Measurements from ENCODE around the gene PKNOX1. TPM values are rescaled to one million over a fixed set of nuclear protein-coding genes. Genes with fewer than 3 reads are reported as not detected.

PKNOX1 gene, protein sequence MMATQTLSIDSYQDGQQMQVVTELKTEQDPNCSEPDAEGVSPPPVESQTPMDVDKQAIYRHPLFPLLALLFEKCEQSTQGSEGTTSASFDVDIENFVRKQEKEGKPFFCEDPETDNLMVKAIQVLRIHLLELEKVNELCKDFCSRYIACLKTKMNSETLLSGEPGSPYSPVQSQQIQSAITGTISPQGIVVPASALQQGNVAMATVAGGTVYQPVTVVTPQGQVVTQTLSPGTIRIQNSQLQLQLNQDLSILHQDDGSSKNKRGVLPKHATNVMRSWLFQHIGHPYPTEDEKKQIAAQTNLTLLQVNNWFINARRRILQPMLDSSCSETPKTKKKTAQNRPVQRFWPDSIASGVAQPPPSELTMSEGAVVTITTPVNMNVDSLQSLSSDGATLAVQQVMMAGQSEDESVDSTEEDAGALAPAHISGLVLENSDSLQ
- 1 to 10 TPM; 9.0 to 9.6 TPM for total RNA-seq

DNA sequence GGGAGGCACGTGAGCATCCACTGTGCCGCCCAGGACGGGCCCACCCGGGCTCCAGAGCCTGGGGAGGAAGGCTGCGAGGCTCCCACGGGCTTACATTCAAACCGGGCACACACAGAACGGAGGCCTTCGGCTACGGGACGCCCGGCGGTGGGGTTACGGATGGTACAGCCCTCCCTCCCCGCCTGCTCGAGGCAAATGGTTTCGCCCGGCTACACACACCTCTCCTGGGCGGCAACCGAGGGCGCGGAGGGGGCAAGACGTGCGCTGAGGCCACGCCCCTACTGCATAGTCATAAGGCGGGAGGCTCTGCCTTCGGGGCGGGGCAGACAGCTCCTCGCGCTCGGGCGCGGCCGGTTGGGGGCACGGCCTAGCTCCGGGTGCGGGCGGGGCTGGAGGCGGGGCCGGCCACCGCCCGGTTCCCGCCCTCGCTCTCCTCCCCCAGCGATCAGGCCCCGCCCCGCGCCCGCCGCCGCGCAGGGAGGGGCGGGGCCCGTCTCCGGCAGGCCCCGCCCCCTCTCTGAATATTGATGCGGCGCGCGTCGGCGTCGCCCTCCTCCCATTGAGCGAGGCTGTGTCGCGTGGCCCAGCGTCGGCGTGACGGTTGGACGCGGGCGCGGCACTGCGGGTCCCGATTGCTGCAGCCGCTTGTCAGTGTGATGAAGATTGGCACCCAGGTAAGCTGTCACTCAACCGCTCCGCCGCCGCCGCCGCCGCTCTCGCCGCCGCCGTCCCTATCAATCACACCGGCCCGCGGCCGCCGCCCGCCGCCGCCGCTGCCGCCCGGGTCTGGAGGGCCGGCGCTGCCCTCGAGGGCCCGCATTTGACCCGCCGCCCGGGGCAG is at the start of gene PKNOX1:
Gene PKNOX1 (plus strand): TSS at position 572 of the 841 bp plus-strand sequence. CDS start 29,820 bp downstream, outside the sequence.

DNA sequence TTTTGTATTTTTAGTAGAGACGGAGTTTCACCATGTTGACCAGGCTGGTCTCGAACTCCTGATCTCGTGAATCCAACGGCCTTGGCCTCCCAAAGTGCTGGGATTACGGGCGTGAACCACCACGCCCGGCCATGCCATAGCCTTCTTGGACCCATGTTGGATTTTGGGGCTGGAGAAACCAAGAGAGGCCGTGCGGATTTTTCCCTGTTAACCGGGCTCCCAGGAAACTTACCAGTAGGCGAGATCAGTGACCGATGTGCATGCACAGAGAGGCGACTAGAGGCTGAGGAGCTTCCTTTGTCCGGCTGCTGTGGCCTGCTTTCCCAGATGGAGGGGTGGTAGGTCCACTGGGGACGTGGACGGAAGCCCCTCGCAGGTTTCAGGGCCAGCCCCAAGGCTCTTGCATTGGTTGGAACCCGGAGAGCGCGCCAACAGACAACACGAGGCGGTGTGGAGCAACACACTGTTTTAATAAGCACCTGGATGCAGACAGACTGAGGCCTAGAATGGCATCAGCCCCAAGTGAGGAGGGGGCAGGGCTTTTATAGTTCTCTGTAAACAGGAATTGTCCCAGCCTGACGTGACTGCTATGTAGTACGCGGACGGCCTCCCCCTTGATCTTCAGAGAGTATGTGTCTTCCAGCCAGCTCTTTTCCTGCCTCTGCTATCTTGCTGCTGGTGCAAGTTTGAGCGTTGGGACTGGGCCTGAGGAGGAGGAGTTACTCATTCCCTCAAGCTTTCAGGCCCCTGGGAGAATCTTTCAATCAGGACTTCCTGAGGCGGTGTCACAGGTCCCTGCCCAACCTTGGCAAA is 49.0 kb upstream of the PKNOX1 start, which contains the start of gene ERVH48-1:
Gene ERVH48-1 (minus strand): TSS at position 517 of the 813 bp plus-strand sequence. CDS start 6,624 bp downstream, outside the sequence.

GRCh38 chr21:43075170-43076022 is 101.0 kb downstream of the PKNOX1 start, which contains the start of gene CBS:
TSS of gene CBS (minus strand) at chr21:43075835. CDS start at chr21:43072193, 3,642 bp downstream.

Small RNA genes lying within 50 kb of the gene (small RNA-seq; reads per million reads assigned to genes)
- gene MIR5692B = 0 reads per million in 2 donors

Other genes starting within 250 kb of the PKNOX1 start
- 10 to 100 TPM in 1 of 2 donors, 1 to 10 TPM in 1; 8.6 to 21.3 TPM for gene WDR4, start 95.0 kb upstream of the PKNOX1 start, total RNA-seq
- 10 to 100 TPM; 49.2 to 62.6 TPM for gene NDUFV3, start 81.3 kb upstream of the PKNOX1 start, total RNA-seq
- gene ERVH48-1, start 48.9 kb upstream of the PKNOX1 start, total RNA-seq = not detected
- 10 to 100 TPM; 13.0 to 16.2 TPM for gene CBS, start 101.3 kb downstream of the PKNOX1 start, total RNA-seq
- gene U2AF1, start 133.0 kb downstream of the PKNOX1 start, total RNA-seq = 10 to 100 TPM; 21.3 to 21.6 TPM
- gene CRYAA, start 194.4 kb downstream of the PKNOX1 start, total RNA-seq = not detected